Hematopoietic multipotent progenitor cell treated with erythropoietin and hydrocortisone succinate and interleukin-3 and kit ligand, for 6 days (in vitro differentiated cells): ENCODE results near the gene DEAF1.
"Not testable (repeated sequence)": the region's sequence is repeated elsewhere in the genome, so short reads cannot be mapped to it uniquely, and the experiment has no call there.

Source experiments
- DNase-seq: peaks from one replicate; pipeline ENCODE4 v3.0.0-alpha.2; 2015

Gene DEAF1

GRCh38 chr11:694563-695287 lies at the start of gene DEAF1:
Gene DEAF1 (minus strand): TSS chr11:695222. CDS start chr11:695047, 175 bp downstream.
- DNase-seq, result peak; percentile 98

- DNase-seq, result no peak
Measured at GRCh38 chr11:742571-743201, 47.7 kb upstream of the DEAF1 start.

GRCh38 chr11:742156-742546 lies 47.1 kb upstream of the DEAF1 start:
- DNase-seq, result no peak

- DNase-seq, result peak; percentile 54
Measured at GRCh38 chr11:737899-738298, 42.9 kb upstream of the DEAF1 start.

- no peak for DNase-seq
Measured at GRCh38 chr11:737366-737765, 42.3 kb upstream of the DEAF1 start.

GRCh38 chr11:734541-734940 lies 39.5 kb upstream of the DEAF1 start:
- not testable (repeated sequence) for DNase-seq

GRCh38 chr11:733072-733471 lies 38.0 kb upstream of the DEAF1 start:
- no peak for DNase-seq

GRCh38 chr11:729492-730074 lies 34.6 kb upstream of the DEAF1 start:
- DNase-seq, result no peak

GRCh38 chr11:728901-729491 lies 34.0 kb upstream of the DEAF1 start:
- DNase-seq, result no peak

- DNase-seq, result peak; percentile 86
Measured at GRCh38 chr11:727859-728748, 33.1 kb upstream of the DEAF1 start.

GRCh38 chr11:727281-727701 lies 32.3 kb upstream of the DEAF1 start:
- no peak for DNase-seq

- peak; percentile 64 for DNase-seq
Measured at GRCh38 chr11:726278-727220, 31.5 kb upstream of the DEAF1 start.

- no peak for DNase-seq
Measured at GRCh38 chr11:725624-726202, 30.7 kb upstream of the DEAF1 start.

- no peak for DNase-seq
Measured at GRCh38 chr11:724778-725386, 29.9 kb upstream of the DEAF1 start.

- DNase-seq, result no peak
Measured at GRCh38 chr11:724049-724777, 29.2 kb upstream of the DEAF1 start.

- DNase-seq, result peak; percentile 85
Measured at GRCh38 chr11:723120-723883, 28.3 kb upstream of the DEAF1 start.

GRCh38 chr11:722346-722811 lies 27.4 kb upstream of the DEAF1 start:
- DNase-seq, result no peak

- DNase-seq, result peak; percentile 62
Measured at GRCh38 chr11:721741-722345, 26.8 kb upstream of the DEAF1 start.
